GM12878 (cell line): ENCODE measurements around the gene ISCA2. TPM values are rescaled to one million over a fixed set of nuclear protein-coding genes. Genes with fewer than 3 reads are reported as not detected.

Source experiments
- FOS ChIP-seq: IDR thresholded peaks from 3 replicates; pipeline ENCODE4 v1.6.1; 2011; ENCODE audit warnings: borderline replicate concordance; ENCODE audit not compliant: insufficient read length; ENCODE audit errors: extremely low read depth
- GABPA ChIP-seq: IDR thresholded peaks from 2 replicates; pipeline ENCODE4 v1.6.1; 2014; ENCODE audit warnings: antibody characterized with exemption, low read depth, mild to moderate bottlenecking, inconsistent platforms
- MYB ChIP-seq: fragments of 150-350 bp; IDR thresholded peaks from 2 replicates; pipeline ENCODE4 v1.6.1; 2014; ENCODE audit warnings: mild to moderate bottlenecking, low read depth, low read length, borderline replicate concordance
- MYC ChIP-seq: IDR thresholded peaks from 2 replicates; pipeline ENCODE4 v1.6.1; 2011; ENCODE audit warnings: mild to moderate bottlenecking, low read length, moderate library complexity, inconsistent platforms; ENCODE audit not compliant: insufficient read depth, insufficient replicate concordance, insufficient read length, severe bottlenecking
- RAD51 ChIP-seq: fragments of 450-650 bp; IDR thresholded peaks from 2 replicates; pipeline ENCODE4 v1.6.1; 2016; ENCODE audit warnings: moderate library complexity, mild to moderate bottlenecking, inconsistent platforms
- YY1 ChIP-seq: IDR thresholded peaks from 2 replicates; pipeline ENCODE4 v1.6.1; 2011; ENCODE audit warnings: low read depth, mild to moderate bottlenecking, low read length
- polyA plus RNA-seq, 11 experiments: library from polyadenylated mRNA; depleted of rRNA in 4 of 11; unstranded in 6 of 11; stranded (reverse) in 5 of 11; fragments of >200 nt; fragmentation: Nextera tagmentation in 4 of 11; fragmentation: Illumina TruSeq in 1 of 11; extraction: Ambion mirVana in 4 of 11; extraction: Trizol in 1 of 11; gene quantifications; 1 replicate in 1 of 11; 2 replicates in 10 of 11; pipeline versions ENCODE4 v1.2.1 to v1.2.3, GENCODE V29; 2011 to 2016; ENCODE audit warnings: inconsistent platforms in 2 of 11, missing spikeins in 2 of 11, low read depth in 1 of 11
- total RNA-seq, 4 experiments: library from RNA; depleted of rRNA in 3 of 4; stranded (reverse); fragments of >200 nt in 3 of 4; fragmentation: Illumina TruSeq in 1 of 4; extraction: Trizol in 1 of 4; gene quantifications; 2 replicates each; pipeline versions ENCODE4 v1.2.1 to v1.2.3, GENCODE V29; 2013 to 2021
- TF ChIP-seq, protein P1 (sequence below): fragments of 450-650 bp; IDR thresholded peaks from 2 replicates; pipeline ENCODE4 v1.6.1; 2018; ENCODE audit warnings: borderline replicate concordance, mild to moderate bottlenecking; ENCODE audit not compliant: partially characterized antibody
- TF ChIP-seq, protein P2 (sequence below): fragments of 450-650 bp; conservative IDR thresholded peaks from 2 replicates; pipeline ENCODE4 v1.6.1; 2017; ENCODE audit warnings: mild to moderate bottlenecking, moderate library complexity
- TF ChIP-seq, protein P3 (sequence below): fragments of 450-650 bp; IDR thresholded peaks from 2 replicates; pipeline ENCODE4 v1.6.1; 2016; ENCODE audit warnings: mild to moderate bottlenecking

The ISCA2 gene
- total and polyA plus RNA-seq, 10 of the 15 experiments (the other 5 are each of a cell fraction or from before 2014, with no cell fraction given), result 7.5 to 116 (median 32.5) TPM

DNA sequence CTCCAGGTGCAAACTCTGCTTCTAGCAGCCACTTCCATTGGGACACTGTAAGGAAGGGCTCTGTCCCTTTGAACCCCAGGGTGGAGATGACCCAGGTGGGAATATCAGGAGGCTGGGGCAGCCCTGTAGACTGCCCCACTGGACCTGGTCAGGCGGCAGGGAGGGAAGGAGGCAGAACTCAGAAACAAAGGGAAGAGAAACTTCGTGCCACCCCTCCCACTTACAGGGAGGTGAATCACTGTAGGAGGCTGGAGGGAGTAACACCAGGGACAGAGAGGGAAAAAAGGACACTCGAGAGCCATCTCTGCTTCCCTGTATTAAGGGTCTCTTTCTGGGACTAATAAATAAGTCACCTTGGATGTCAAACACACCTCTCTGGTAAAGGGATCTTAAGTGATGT lies 37.4 kb downstream of the ISCA2 start (continued):
- TF ChIP-seq MYB (no peak), YY1 (no peak), GABPA (no peak), MYC (no peak), RAD51 (no peak), FOS (no peak)
- TF ChIP-seq, protein P1, sequence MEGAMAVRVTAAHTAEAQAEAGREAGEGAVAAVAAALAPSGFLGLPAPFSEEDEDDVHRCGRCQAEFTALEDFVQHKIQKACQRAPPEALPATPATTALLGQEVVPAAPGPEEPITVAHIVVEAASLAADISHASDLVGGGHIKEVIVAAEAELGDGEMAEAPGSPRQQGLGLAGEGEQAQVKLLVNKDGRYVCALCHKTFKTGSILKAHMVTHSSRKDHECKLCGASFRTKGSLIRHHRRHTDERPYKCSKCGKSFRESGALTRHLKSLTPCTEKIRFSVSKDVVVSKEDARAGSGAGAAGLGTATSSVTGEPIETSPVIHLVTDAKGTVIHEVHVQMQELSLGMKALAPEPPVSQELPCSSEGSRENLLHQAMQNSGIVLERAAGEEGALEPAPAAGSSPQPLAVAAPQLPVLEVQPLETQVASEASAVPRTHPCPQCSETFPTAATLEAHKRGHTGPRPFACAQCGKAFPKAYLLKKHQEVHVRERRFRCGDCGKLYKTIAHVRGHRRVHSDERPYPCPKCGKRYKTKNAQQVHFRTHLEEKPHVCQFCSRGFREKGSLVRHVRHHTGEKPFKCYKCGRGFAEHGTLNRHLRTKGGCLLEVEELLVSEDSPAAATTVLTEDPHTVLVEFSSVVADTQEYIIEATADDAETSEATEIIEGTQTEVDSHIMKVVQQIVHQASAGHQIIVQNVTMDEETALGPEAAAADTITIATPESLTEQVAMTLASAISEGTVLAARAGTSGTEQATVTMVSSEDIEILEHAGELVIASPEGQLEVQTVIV, result no peak
- TF ChIP-seq, protein P2, sequence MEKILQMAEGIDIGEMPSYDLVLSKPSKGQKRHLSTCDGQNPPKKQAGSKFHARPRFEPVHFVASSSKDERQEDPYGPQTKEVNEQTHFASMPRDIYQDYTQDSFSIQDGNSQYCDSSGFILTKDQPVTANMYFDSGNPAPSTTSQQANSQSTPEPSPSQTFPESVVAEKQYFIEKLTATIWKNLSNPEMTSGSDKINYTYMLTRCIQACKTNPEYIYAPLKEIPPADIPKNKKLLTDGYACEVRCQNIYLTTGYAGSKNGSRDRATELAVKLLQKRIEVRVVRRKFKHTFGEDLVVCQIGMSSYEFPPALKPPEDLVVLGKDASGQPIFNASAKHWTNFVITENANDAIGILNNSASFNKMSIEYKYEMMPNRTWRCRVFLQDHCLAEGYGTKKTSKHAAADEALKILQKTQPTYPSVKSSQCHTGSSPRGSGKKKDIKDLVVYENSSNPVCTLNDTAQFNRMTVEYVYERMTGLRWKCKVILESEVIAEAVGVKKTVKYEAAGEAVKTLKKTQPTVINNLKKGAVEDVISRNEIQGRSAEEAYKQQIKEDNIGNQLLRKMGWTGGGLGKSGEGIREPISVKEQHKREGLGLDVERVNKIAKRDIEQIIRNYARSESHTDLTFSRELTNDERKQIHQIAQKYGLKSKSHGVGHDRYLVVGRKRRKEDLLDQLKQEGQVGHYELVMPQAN, result no peak
- TF ChIP-seq, protein P3, sequence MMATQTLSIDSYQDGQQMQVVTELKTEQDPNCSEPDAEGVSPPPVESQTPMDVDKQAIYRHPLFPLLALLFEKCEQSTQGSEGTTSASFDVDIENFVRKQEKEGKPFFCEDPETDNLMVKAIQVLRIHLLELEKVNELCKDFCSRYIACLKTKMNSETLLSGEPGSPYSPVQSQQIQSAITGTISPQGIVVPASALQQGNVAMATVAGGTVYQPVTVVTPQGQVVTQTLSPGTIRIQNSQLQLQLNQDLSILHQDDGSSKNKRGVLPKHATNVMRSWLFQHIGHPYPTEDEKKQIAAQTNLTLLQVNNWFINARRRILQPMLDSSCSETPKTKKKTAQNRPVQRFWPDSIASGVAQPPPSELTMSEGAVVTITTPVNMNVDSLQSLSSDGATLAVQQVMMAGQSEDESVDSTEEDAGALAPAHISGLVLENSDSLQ, result no peak
